ENCODE measurements around the gene KYNU. TPM values are rescaled to one million over a fixed set of nuclear protein-coding genes. Genes with fewer than 3 reads are reported as not detected.
"Not testable (repeated sequence)": the region's sequence is repeated elsewhere in the genome, so short reads cannot be mapped to it uniquely, and the experiment has no call there.

Gene KYNU
- under 1 TPM in 1 of 2 experiments, not detected in 1; 0.20 TPM for total RNA-seq

DNA sequence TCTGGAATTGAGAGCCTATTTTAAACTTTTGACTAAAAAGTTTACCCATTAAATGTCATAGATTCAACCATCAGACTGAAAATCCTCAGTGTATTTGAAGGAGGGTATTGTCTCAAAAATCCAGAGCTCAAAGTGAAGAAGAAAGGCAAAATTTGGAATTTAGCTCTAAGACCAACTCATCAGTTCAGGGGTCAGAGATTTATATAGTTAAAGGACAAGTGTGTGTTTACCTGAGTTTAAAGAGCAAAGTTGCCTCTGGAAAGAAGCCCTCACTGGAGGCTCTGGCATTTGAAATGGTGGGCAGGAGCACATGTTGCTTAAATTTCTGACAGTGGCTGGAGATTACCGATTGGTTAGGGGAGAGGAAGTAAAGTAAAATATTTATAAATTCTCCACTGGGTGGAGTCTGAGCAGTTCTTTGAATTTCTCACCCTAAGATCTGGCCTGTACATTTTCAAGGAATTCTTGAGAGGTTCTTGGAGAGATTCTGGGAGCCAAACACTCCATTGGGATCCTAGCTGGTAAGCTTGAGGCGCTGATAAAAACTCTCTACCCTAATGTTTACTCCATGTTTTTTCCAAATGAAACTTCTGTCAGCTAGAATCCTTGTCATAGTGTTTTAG is at the start of gene KYNU:
TSS of gene KYNU (plus strand) at position 449 of the 623 bp plus-strand sequence. CDS start 7,704 bp downstream, outside the sequence.
- H3K9me3 Mint-ChIP-seq, result no peaks in the 10 kb centered on the region
- no peaks in the 10 kb centered on the region for H3K27me3 Mint-ChIP-seq
- no peaks in the 10 kb centered on the region for H3K36me3 Mint-ChIP-seq
- H3K27ac Mint-ChIP-seq, result no peak within 1 kb of the TSS
- H3K4me1 Mint-ChIP-seq, result no peaks in the 10 kb centered on the region
- no peak within 1 kb of the TSS for H3K4me3 Mint-ChIP-seq
- DNase-seq, result no peak

DNA sequence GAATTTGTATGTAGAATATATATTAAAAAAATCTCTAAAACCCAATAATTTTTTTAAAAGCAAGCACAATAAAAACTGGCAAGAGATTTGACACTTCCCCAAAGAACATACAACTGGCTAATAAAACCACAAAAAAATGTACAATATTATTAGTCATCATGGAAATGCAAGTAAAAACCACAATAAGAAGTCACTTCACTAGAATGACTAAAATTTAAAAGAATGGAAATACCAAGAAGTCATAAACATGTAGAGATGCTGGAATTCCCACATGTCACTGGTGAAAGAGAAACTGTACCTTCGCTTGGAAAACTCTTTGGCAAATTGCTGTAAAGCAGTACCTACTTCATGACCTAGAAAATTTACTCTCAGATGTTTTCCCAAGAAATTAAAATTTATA is 43.4 kb upstream of the KYNU start:
- no peak overlapping the region for H3K4me3 Mint-ChIP-seq
- H3K9me3 Mint-ChIP-seq, result no peaks in the 10 kb centered on the region
- H3K36me3 Mint-ChIP-seq, result no peaks in the 10 kb centered on the region
- H3K27ac Mint-ChIP-seq, result no peak overlapping the region
- H3K27me3 Mint-ChIP-seq, result no peaks in the 10 kb centered on the region
- no peak for DNase-seq
- H3K4me1 Mint-ChIP-seq, result peaks cover 3% of the 10 kb centered on the region

- Mint-ChIP-seq H3K4me1 (no peaks in the 10 kb centered on the region), H3K27ac (no peak overlapping the region), H3K27me3 (no peaks in the 10 kb centered on the region), H3K4me3 (no peak overlapping the region), H3K36me3 (no peaks in the 10 kb centered on the region), H3K9me3 (no peaks in the 10 kb centered on the region)
- DNase-seq, result no peak
Measured at GRCh38 chr2:142840436-142840835, 37.0 kb upstream of the KYNU start.

DNA sequence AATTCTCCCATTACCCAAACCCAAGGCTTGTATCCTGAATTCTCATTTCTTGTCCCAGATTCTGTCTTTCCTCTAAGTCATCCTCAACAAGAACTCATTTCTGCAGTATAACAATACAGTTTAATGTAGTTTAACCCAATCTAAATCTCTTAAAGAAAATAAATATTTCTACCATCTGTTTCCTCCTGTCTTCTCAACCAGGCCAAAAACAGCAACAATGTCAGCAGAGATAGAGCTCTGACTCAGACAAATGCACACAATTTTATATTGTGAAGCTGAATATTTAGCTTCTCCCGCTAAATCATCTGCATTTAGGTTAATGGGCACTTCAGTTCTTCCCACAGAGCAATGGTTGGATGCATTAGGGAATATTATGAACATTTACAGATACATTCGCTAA is 35.7 kb upstream of the KYNU start:
- no peak for DNase-seq
- H3K27me3 Mint-ChIP-seq, result no peaks in the 10 kb centered on the region
- H3K27ac Mint-ChIP-seq, result no peak overlapping the region
- no peaks in the 10 kb centered on the region for H3K36me3 Mint-ChIP-seq
- H3K9me3 Mint-ChIP-seq, result no peaks in the 10 kb centered on the region
- H3K4me1 Mint-ChIP-seq, result no peaks in the 10 kb centered on the region
- H3K4me3 Mint-ChIP-seq, result no peak overlapping the region

- Mint-ChIP-seq H3K9me3 (no peaks in the 10 kb centered on the region), H3K36me3 (no peaks in the 10 kb centered on the region), H3K27ac (no peak overlapping the region), H3K27me3 (no peaks in the 10 kb centered on the region), H3K4me3 (no peak overlapping the region), H3K4me1 (no peaks in the 10 kb centered on the region)
- no peak for DNase-seq
Measured at GRCh38 chr2:142842369-142842768, 35.1 kb upstream of the KYNU start.

- Mint-ChIP-seq H3K4me1 (no peaks in the 10 kb centered on the region), H3K27ac (no peak overlapping the region), H3K4me3 (no peak overlapping the region), H3K36me3 (no peaks in the 10 kb centered on the region), H3K9me3 (no peaks in the 10 kb centered on the region), H3K27me3 (no peaks in the 10 kb centered on the region)
- no peak for DNase-seq
Measured at GRCh38 chr2:142843731-142844130, 33.7 kb upstream of the KYNU start.

DNA sequence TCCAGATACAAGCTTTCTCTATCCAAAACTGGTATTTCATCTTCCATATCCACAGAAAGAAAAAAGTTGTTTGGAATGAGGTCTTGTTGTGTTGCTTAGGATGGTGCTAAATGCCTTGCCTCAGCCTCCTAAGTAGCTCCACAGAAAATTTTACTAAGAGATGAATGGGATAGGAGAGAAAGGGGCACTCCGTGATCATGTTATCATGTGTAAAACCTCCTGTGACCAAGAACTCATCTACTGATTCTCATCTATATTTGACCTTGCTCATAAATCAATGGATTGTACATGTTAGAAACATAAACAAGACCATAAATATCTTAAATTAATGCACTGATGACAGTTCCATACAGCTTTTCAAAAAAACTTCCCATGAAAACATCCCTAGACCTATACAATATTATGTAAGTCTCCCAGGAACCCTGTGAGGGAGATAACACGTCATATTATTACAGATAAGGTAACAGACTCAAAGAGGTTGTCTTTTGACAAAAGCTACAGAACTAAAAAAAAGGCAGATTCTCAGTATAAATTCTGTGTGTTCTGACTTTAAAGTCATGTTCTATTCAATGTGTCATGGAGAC is 29.3 kb upstream of the KYNU start:
- Mint-ChIP-seq H3K27me3 (no peaks in the 10 kb centered on the region), H3K36me3 (no peaks in the 10 kb centered on the region), H3K9me3 (no peaks in the 10 kb centered on the region), H3K4me1 (no peaks in the 10 kb centered on the region), H3K27ac (no peak overlapping the region), H3K4me3 (no peak overlapping the region)
- DNase-seq, result no peak

DNA sequence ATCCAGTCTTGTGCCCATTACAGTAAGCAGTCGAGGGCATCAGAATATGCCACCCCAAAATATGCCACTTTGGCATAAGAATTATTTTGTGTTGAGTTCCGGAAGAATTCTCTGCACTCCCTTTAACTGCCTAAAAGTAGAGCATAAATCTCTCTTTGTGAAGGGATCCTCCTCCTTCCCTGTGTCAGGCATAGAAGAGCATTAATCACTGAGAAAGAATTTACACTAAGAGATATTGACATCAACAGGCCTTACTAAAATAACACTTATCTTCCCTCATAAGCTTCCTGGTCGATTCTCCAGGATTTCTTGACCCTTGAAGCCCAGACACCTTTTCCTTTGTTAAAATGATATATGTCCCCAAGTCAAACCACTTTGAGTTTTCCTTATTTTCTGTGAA is 27.6 kb upstream of the KYNU start:
- Mint-ChIP-seq H3K9me3 (no peaks in the 10 kb centered on the region), H3K4me1 (no peaks in the 10 kb centered on the region), H3K4me3 (no peak overlapping the region), H3K27me3 (no peaks in the 10 kb centered on the region), H3K27ac (no peak overlapping the region), H3K36me3 (no peaks in the 10 kb centered on the region)
- DNase-seq, result no peak

DNA sequence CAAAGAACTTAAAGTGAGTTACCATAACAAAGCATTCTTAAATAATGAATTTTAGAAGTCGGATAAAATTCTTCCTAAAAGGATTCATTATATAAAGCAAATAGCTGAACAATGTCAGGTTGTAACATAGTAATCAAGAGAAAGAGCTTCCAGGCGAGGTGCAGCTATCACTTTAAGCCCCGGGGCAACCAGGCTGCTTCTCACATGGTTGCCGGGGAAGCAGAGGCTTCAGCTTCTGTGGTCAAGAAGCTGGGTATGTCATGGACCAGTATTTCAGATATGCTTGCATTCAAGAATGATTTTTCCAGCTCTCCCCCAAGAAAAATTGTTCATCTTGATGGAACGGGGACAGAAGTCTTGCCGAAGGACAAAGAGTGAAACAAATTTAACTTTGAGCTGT is 23.6 kb upstream of the KYNU start:
- Mint-ChIP-seq H3K27ac (no peak overlapping the region), H3K27me3 (no peaks in the 10 kb centered on the region), H3K9me3 (peaks cover 1% of the 10 kb centered on the region), H3K4me1 (no peaks in the 10 kb centered on the region), H3K36me3 (no peaks in the 10 kb centered on the region), H3K4me3 (no peak overlapping the region)
- DNase-seq, result no peak

GRCh38 chr2:142857256-142858164 is 20.0 kb upstream of the KYNU start:
- Mint-ChIP-seq H3K4me3 (no peak overlapping the region), H3K27me3 (no peaks in the 10 kb centered on the region), H3K27ac (no peak overlapping the region), H3K36me3 (no peaks in the 10 kb centered on the region), H3K9me3 (peaks cover 1% of the 10 kb centered on the region), H3K4me1 (no peaks in the 10 kb centered on the region)
- no peak for DNase-seq

GRCh38 chr2:142858961-142859360 is 18.5 kb upstream of the KYNU start:
- H3K27me3 Mint-ChIP-seq, result peaks cover 3% of the 10 kb centered on the region
- DNase-seq, result no peak
- H3K9me3 Mint-ChIP-seq, result peaks cover 1% of the 10 kb centered on the region
- H3K36me3 Mint-ChIP-seq, result no peaks in the 10 kb centered on the region
- no peak overlapping the region for H3K4me3 Mint-ChIP-seq
- no peak overlapping the region for H3K27ac Mint-ChIP-seq
- no peaks in the 10 kb centered on the region for H3K4me1 Mint-ChIP-seq

DNA sequence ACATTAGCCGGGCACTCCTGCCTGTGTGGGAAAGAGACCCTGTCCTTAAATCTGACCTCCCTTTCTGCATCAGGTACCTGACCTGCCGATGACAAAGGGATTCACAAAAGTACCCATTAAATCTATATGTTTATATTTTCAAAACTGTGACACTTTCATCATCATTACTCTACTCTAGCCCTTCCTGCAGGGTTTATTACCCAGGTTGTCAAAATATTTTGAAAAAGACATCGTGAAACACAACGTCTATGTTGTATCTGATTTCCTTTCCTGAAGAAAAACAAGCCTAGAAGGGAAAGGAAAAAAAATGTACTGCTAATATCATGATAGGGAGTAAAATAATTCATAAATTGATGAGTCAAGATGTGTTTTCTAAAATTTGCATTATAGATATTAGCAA is 15.2 kb upstream of the KYNU start:
- no peak for DNase-seq
- no peaks in the 10 kb centered on the region for H3K36me3 Mint-ChIP-seq
- peaks cover 3% of the 10 kb centered on the region for H3K27me3 Mint-ChIP-seq
- no peaks in the 10 kb centered on the region for H3K9me3 Mint-ChIP-seq
- no peak overlapping the region for H3K4me3 Mint-ChIP-seq
- no peak overlapping the region for H3K27ac Mint-ChIP-seq
- H3K4me1 Mint-ChIP-seq, result no peaks in the 10 kb centered on the region

DNA sequence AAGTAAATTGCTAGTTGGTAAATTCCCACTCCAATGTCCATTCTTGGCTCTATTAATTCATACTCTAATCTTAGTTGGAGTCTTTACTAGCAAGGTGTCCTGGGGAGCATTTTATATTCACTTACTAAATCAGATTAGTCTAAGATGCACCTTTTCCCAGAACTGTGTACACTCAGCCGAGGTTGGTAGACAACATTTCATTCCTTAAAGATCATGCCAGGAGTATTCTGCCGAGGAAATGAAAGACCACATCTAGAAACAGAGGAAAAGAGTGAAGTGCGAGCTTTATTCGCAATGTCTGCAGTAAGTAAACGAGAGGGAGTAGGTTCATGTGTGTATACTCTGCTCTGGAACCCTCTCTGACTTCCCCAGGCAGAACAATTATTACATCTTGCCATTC is 14.6 kb upstream of the KYNU start:
- no peaks in the 10 kb centered on the region for H3K9me3 Mint-ChIP-seq
- H3K27me3 Mint-ChIP-seq, result peaks cover 3% of the 10 kb centered on the region
- DNase-seq, result no peak
- no peaks in the 10 kb centered on the region for H3K4me1 Mint-ChIP-seq
- no peak overlapping the region for H3K4me3 Mint-ChIP-seq
- H3K36me3 Mint-ChIP-seq, result no peaks in the 10 kb centered on the region
- no peak overlapping the region for H3K27ac Mint-ChIP-seq

DNA sequence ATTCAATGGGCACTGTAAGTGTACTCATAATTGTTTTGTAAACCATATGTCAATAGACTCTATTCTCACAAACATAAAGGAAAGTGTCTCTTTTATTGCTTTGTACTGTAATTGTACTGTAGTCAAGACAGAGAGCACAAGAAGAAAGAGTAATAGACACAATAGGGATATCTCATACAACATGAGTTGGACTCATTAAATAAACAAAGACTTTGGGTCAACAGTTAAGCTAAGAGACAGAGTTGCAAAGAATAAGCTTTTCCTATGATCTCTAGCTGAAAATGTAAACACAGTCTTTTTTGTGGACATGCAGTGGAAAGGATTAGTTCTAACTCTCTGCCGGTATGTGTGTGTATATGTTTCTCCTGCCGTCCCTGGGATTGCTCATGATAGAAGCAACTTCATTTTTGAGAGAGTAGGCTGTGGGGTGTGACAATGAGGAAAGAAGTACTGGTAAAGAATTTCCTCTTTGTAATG is 13.9 kb upstream of the KYNU start:
- Mint-ChIP-seq H3K4me3 (no peak overlapping the region), H3K4me1 (no peaks in the 10 kb centered on the region), H3K9me3 (no peaks in the 10 kb centered on the region), H3K27me3 (peaks cover 3% of the 10 kb centered on the region), H3K36me3 (no peaks in the 10 kb centered on the region), H3K27ac (no peak overlapping the region)
- DNase-seq, result no peak

DNA sequence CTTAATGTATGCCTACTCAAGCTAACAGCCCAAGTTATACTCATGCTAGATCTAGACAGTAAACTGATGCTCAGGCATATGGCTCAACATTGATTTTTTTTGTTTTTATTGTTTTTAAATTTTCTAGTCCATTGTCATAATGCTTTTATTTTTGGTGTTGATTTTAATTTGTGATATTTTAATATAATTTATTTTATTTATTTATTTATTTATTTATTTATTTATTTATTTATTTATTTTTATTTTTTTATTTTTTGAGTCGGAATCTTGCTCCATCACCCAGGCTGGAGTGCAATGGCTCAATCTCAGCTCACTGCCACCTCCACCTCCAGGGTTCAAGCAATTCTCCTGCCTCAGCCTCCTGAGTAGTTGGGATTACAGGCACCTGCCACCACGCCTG is 12.9 kb upstream of the KYNU start:
- H3K4me1 Mint-ChIP-seq, H3K9me3 Mint-ChIP-seq, H3K36me3 Mint-ChIP-seq, H3K27ac Mint-ChIP-seq, H3K27me3 Mint-ChIP-seq, H3K4me3 Mint-ChIP-seq, DNase-seq: not testable (repeated sequence)
